Measurements from ENCODE around the gene CTH. TPM values are rescaled to one million over a fixed set of nuclear protein-coding genes. Genes with fewer than 3 reads are reported as not detected.

The CTH gene
- total RNA-seq, 1 experiment from 2014 or later, result 14.7 TPM

DNA sequence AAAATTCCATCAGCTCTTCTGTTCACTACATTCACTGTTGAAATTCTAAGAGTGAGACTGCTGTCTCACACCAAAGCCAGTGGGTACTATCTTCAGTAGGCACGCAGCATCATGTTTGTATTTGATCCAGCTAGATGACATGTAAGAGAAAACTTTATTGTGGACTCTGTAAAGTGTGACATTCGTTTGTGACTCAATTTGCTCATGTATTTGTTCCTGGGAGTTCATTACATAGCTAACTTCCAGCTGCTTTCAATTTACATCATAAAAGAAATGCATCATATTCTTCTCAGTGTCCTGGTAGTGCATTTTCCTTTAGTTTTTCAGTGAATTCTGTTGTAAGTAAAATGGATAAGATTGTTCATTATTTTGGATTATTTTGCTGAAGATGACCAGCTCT is 31.4 kb downstream of the CTH start:
- no TSS peak for BruUV-seq (replicated peaks)
- POLR2A ChIA-PET, result no interaction called here
- ATAC-seq, result no peak

More for the DNA sequence above, 31.4 kb downstream of the CTH start:
- Histone ChIP-seq H2AFZ (ENCODE audit: low read depth, low read length, poor library complexity, severe bottlenecking) (no peak overlapping the region), H3K9me3 (ENCODE audit: control insufficient read depth in 1 of 2, insufficient read depth in 1 of 2, low read depth in 1 of 2, low read length in 2 of 2) (no peaks in the 10 kb centered on the region), H3K27ac (ENCODE audit: low read depth, low read length) (no peak overlapping the region), H3K79me2 (ENCODE audit: insufficient read depth, low read length) (no peaks in the 10 kb centered on the region), H3K4me2 (ENCODE audit: low read length) (no peak overlapping the region), H3K4me1 (ENCODE audit: control insufficient read depth in 1 of 2, insufficient read depth in 2 of 2, low read length in 2 of 2) (peaks cover 0 to 6% of the 10 kb centered on the region in 2 experiments; a peak in 1 of 4 replicates), H3K9ac (ENCODE audit: low read length) (no peak overlapping the region), H3K36me3 (ENCODE audit: control insufficient read depth in 1 of 2, insufficient read depth in 2 of 2, low read length in 2 of 2) (no peaks in the 10 kb centered on the region), H3K27me3 (ENCODE audit: insufficient read depth, low read length) (no peaks in the 10 kb centered on the region), H3K4me3 (replicated peaks in 1 of 2; ENCODE audit: low read depth in 1 of 2, low read length in 2 of 2) (no peak overlapping the region), H3K9me2 (ENCODE audit: insufficient read depth) (no peaks in the 10 kb centered on the region), H4K20me1 (ENCODE audit: insufficient read depth) (no peaks in the 10 kb centered on the region)
- intact Hi-C loops (cut with micrococcal nuclease), result no loop called here
- TF ChIP-seq SP1 (IDR thresholded peaks at IDR 0.05; ENCODE audit: low read depth) (no peak), TCF7L2 (IDR thresholded peaks at IDR 0.05; ENCODE audit: borderline replicate concordance, extremely low read depth, insufficient read depth, insufficient read length) (no peak), POLR2AphosphoS5 (IDR thresholded peaks at IDR 0.05; ENCODE audit: low read depth, low read length) (no peak), REST (IDR thresholded peaks at IDR 0.05; ENCODE audit: low read depth) (no peak), ZNF274 (IDR thresholded peaks at IDR 0.05; ENCODE audit: low read depth, low read length) (no peak), CEBPB (IDR thresholded peaks at IDR 0.05; ENCODE audit: low read depth) (no peak), MAX (IDR thresholded peaks at IDR 0.05) (no peak), JUND (IDR thresholded peaks at IDR 0.05) (no peak), EGR1 (IDR thresholded peaks at IDR 0.05; ENCODE audit: low read depth) (no peak), EZH2 (IDR thresholded peaks at IDR 0.05) (no peak), EZH2phosphoT487 (IDR thresholded peaks at IDR 0.05; ENCODE audit: borderline replicate concordance) (no peak), ZBTB33 (IDR thresholded peaks at IDR 0.05; ENCODE audit: extremely low read depth, insufficient replicate concordance, low read length) (no peak), FOSL1 (IDR thresholded peaks at IDR 0.05; ENCODE audit: low read depth) (no peak), SRF (IDR thresholded peaks at IDR 0.05; ENCODE audit: low read depth) (no peak), ELF1 (IDR thresholded peaks at IDR 0.05; ENCODE audit: borderline replicate concordance, low read depth) (no peak), ZFX (IDR thresholded peaks at IDR 0.05) (no peak), SIN3A (IDR thresholded peaks at IDR 0.05; ENCODE audit: low read depth) (no peak)
- TF ChIP-seq, protein P1, sequence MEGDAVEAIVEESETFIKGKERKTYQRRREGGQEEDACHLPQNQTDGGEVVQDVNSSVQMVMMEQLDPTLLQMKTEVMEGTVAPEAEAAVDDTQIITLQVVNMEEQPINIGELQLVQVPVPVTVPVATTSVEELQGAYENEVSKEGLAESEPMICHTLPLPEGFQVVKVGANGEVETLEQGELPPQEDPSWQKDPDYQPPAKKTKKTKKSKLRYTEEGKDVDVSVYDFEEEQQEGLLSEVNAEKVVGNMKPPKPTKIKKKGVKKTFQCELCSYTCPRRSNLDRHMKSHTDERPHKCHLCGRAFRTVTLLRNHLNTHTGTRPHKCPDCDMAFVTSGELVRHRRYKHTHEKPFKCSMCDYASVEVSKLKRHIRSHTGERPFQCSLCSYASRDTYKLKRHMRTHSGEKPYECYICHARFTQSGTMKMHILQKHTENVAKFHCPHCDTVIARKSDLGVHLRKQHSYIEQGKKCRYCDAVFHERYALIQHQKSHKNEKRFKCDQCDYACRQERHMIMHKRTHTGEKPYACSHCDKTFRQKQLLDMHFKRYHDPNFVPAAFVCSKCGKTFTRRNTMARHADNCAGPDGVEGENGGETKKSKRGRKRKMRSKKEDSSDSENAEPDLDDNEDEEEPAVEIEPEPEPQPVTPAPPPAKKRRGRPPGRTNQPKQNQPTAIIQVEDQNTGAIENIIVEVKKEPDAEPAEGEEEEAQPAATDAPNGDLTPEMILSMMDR (IDR thresholded peaks at IDR 0.05 in 2 of 3, conservative IDR thresholded peaks at IDR 0.05 in 1 of 3; ENCODE audit: borderline replicate concordance in 1 of 3, insufficient read depth in 1 of 3, low read depth in 2 of 3, low read length in 2 of 3), result no peak
- TF ChIP-seq, protein P2, sequence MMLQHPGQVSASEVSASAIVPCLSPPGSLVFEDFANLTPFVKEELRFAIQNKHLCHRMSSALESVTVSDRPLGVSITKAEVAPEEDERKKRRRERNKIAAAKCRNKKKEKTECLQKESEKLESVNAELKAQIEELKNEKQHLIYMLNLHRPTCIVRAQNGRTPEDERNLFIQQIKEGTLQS (IDR thresholded peaks at IDR 0.05), result no peak
- no peak for DNase-seq (ENCODE audit: low read depth, low spot score)
- RAD21 ChIA-PET (ENCODE audit: low non-redundant PET in 1 of 2, low total read pairs in 2 of 2, uncharacterized antibody in 2 of 2, unreplicated experiment in 2 of 2), result no interaction called here
- CTCF ChIA-PET, result no interaction called here
